Hindlimb muscle (tissue), 1 donor: Measurements from ENCODE around the gene SYTL1. TPM values are rescaled to one million over a fixed set of nuclear protein-coding genes. Genes with fewer than 3 reads are reported as not detected.

Source experiments
- DNase-seq: peaks from one replicate; pipeline ENCODE4 v3.0.0-alpha.2; 2013
- polyA plus RNA-seq: library from polyadenylated mRNA; unstranded; fragments of 120-200 nt; gene quantifications from one replicate; pipeline ENCODE4 v1.2.1, GENCODE V29; 2013; ENCODE audit not compliant: insufficient read length

The SYTL1 gene
- polyA plus RNA-seq, 1 donor, result 1.5 TPM

DNA sequence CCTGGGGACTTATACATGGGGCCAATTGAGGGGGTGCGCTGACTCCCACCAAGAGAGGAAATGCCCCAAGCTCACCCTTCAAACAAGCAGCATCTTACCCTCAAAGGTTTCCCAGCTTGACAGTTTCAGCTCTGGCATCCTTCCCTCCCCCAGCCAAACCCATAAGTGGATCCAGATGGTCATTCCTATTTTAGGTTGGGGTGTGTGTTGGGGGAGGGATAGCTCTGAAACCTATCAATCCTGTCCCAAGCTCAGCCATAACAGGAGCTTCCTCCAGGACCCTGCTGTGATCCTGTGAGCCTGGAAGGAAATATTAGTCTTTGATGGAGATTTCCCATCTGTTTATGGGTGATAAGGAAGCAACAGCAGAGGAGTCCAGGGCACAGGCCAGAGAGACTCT, 23.2 kb upstream of the SYTL1 start:
- DNase-seq, result no peak

DNA sequence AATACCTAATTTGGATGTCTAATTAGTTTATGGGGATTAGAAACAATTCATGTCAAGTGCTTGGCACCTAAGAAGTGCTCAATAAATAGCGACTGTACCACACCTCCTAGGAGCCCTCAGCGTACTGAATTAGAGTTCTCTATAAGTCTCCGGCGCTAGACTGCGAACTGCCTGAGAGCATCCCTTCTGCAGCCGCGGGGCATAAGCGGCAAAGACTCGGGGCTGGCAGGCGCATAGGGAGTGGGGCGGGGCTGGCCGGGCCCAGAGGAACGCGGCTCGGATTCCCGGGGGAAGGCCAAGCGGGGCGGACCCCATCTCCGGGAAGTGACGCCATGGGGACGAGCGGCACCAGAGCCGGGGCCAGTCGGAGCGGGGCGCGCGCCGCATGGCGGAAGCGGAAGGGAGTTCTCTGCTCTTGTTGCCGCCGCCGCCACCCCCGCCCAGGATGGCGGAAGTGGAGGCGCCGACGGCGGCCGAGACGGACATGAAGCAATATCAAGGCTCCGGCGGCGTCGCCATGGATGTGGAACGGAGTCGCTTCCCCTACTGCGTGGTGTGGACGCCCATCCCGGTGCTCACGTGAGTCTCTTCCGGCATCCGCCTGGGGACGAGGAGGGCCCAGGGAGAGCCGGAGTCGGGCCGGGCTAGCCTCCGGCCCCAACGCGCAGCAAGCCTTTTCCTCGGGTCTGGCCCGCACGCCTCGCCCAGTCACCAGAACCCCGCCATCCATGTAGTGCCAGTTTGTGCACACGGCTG, 19.8 kb upstream of the SYTL1 start, which contains the start of gene TMEM222:
TSS of gene TMEM222 (plus strand) at position 351 of the 756 bp plus-strand sequence. CDS start at position 386, 35 bp downstream.
- peak; percentile 97 for DNase-seq

DNA sequence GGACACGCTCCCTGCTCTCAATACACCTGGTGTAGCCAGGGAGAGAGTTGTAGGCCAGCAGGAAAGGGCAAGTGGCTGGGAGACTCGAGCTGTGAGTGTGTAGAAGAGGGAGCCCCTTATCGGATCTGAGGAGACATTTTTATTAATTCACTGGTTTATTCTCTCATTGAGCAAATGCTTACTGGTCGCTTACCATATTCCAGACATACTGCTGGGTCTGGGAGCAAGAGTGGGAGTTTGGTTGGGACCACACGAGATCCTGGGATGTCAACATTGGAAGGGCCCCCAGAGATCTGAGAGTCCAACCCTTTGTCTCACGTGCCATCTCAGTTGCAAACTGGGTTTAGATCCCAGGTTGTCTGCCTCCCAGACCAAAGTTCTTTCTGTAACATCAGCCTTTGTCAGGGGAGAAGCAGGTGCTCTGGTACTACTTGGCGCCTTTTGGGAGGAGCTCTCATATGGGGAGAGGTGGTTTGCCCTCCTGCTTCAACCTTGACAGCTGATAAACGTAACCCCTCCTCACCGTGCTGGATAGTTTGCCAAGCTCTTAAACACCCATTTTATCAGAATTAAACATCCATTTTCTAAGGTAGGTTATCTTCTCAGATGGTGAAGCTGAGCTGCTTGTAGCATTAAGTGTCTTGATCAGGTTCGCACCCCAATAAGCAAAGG, 19.1 kb upstream of the SYTL1 start:
- DNase-seq, result no peak

DNA sequence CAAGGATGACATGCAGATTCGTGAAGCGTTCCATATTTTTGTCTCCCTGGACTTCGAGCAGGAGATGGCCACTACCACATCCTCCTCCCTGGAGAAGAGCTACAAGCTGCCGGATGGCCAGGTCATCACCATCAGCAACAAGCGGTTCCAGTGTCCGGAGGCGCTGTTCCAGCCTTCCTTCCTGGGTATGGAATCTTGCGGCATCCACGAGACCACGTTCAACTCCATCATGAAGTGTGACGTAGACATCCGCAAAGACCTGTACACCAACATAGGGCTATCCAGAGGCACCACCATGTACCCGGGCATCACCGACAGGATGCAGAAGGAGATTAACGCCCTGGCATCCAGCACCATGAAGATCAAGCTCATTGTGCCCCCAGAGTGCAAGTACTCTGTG, 16.5 kb upstream of the SYTL1 start:
- no peak for DNase-seq

DNA sequence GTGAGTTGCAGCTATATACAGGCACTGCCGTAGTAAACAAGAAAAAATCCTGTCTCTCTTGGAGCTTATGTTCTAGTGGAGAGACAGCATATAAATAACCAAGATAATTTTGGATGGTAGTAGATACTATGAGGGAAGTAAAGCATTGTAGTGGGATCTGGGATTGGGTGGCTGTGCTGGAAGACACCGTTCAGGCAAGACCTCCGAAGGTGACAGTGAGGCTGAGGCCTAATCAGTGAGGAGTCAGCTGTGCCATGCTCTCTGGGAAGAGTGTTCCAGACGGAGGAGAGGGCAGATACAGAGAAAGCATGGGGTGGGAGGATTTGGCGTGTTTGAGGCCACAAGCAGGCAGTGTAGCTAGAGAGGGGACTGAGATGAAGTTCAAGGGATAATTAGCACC, 13.9 kb upstream of the SYTL1 start:
- DNase-seq, result no peak

DNA sequence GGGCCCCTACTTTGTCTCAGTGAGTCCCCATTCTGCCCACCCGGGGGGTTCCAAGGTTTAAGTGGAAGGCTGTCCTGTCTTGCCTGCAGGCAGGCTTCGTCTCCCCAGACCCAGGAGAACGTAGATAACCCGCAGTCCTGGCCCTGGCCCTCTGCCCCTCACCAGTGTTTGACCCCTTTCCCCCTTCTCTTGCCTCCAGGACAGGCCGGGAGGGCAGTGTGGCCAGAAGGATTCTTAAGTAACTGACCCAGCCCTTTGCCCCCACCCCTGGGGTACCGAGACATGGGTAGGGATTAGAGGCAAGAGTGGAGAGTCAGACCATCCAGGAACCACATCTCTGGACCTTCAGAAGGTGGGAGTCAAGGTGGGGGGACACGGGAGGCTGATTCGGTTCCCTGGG, 11.0 kb upstream of the SYTL1 start:
- no peak for DNase-seq

DNA sequence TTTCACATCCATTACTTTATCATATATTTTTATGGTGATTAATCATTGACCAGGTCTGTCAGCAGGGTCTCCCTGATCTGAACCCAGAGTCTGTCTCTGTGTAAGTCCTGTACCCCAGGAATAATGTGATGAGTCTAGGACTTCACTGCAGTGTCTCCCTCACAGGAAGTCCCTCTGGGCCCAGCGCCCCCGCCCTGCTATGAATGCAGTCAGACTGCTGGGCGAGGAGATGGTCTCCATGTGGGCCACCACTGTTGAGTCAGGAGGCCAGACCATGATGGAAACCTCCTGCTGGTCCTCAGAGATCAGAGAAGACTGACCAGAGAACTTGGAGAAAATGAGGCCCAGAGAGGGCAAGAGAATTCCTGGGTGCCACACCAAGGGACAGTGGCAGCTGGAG, 10.4 kb upstream of the SYTL1 start:
- DNase-seq, result no peak

DNA sequence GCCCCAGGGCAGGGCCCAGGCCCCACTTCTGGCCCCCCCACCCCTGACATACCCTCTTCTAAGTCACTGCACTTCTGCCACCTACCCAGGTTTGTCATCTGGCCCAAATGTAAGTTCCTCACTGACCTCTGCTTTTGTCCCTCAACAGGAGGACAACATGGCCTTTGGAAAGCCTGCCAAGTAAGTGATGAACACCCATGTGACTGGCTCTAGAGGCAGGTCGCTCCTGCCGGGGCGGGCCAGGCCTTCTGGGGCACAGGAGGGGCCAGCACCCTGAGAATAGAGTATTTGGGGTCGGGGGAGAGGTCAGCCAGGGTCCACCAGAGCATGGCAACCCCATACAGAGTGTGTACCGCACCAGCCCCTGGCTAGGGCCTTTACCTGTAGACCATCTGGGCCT, 9.9 kb upstream of the SYTL1 start:
- DNase-seq, result no peak

DNA sequence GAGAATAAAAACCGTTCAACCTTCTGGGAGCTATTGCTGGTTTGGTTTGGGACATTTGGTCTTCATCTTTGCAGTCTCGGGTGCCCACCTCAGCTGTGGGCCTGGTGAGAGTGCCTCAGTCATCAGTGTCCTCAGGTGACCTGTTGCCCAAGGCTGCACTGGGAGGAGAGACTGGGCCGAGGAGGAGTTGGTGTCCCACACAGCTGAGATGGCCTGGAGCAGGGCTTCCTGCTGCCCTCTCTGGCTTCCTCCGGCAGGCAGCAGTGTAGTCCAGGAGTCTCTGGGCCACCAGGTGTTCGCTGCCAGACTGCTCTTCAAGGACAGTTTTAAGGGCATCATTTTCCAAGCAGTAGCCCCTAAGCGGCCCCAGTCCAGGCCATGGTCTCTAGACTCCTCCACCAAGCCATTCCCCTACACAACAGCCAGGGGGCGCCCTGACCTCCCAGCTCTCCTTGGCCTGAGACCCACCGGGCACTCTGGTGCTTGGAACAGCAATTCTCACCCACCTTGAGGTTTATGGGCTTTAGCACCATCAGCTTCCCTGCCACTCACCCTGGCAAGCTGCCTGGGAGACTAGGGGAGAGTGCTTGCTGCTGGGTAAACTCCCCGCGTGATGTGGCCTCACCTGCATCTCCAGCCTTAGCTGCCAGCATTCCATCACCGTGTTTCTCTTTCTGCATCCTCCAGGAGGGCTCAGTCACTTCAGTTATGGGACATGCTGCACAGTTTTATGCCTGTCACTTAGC, 9.1 kb upstream of the SYTL1 start:
- no peak for DNase-seq

DNA sequence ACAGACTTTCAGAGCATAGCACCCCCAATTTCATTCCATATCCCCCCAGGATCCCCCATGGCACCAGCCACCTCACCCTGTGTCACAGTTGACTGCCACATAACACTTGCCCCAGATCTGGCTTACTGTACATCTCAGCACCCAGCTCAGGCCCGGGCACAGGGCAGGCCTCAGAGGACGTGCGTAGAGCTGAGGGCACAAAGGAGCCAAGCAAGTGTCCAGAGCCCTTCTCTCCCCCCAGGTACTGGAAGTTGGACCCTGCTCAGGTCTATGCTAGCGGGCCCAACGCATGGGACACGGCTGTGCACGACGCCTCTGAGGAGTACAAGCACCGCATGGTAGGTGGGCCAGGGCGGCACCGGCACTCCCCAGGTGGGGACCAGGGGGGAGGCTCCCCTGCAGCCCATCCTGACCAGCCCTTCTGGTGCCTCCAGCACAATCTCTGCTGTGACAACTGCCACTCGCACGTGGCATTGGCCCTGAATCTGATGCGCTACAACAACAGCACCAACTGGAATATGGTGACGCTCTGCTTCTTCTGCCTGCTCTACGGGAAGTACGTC, 8.0 kb upstream of the SYTL1 start:
- no peak for DNase-seq

DNA sequence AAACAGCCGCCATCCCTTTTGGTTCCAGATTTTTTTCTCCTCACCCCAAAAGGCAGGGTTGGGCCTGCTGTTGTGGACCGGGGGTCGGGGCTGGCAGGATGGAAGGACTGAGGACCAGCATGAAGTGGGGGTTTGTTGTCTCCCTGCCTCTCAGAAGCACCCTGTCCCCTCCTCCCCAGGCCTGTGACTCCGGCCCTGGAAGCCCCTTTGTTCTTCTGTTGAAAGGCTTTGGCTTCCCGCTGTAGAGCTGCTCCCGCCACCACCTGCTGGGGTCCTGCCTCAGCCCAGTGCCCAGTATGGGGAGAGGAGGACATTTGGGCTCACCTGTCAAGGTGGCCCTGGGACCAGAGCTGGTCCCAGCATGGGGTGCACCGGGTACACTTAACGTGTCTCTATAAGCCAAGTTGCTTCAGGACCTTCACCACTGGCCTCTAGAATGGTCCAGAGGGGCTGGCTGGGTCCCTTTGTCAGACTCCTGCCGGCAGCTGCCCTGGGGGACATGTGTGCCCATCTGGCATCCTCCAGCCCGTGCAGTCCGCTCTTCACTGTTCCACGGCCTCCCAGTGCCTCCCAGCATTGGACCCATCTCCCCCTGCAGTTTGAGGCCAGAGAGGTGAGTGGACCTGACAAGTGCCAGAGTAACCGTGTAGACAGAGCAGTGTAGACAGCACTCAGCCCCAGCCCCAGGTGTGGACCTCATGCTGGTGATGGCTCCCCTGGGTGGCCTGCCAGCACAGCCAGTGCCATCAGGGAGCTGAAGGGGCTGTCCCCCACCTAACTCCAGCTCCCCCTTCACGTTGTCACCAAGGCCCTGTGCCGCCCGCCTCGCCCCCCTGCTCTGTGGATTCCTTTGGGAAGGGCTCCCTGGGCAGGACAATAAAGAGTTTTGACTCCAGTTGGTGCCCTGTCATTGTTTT, 6.1 kb upstream of the SYTL1 start:
- DNase-seq, result no peak

DNA sequence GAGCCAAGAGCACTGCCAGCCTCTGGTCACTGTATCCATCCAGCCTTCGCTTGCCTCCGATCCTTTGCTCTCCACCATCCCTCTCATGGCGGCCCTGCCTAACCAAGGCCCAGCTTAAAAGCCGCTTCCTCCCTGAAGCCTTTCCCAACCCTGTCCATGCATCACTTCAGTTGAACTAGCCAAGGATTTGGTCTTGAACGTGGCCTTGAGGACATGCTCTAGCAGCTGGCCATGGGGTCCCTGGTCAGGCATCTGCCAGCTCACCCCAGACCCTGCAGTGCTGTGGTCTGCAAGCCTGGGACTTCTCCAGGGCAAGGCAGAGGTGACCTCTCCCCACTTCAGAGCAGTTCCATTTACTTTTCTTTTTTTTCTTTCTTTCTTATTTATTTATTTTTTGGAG, 5.1 kb upstream of the SYTL1 start:
- no peak for DNase-seq

DNA sequence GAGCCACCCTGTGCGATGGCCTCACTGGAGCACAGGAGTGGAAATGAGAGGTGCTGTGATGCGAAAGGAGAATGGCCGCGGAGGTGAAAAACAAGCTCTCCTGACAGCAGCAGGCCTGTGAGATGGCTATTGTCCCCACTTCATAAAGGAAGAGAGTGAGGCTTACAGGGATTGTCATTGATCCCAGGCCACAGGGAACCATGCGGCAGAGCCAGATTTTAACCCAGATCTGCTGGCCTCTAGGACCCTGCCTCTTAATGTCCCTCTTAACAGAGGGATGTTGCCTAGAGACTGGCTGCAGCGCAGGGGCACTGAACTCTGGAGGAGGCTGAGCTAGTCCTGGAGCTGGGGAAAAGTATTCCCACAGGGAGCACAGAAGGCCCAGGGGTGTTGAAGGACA, 3.1 kb upstream of the SYTL1 start:
- DNase-seq, result no peak

DNA sequence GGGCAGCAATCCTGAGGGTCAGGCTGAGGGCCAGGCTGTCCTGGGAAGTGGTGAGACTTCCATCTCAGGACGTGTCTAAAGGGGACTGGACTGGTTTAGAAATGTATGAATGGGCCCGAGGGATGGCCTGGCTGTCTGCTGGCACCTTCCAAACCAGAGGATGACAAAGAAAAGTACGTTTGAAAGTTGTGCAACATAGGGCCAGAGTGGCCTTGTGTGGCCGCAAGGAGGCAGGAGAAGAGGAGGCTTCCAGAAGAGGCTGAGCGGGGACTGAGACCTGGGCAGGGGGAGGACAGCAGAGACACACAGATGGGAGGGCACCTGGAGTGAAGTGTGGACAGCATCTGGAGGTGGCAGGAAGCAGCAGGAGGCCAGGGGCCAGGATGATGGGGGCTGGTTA, 2.6 kb upstream of the SYTL1 start:
- DNase-seq, result no peak

DNA sequence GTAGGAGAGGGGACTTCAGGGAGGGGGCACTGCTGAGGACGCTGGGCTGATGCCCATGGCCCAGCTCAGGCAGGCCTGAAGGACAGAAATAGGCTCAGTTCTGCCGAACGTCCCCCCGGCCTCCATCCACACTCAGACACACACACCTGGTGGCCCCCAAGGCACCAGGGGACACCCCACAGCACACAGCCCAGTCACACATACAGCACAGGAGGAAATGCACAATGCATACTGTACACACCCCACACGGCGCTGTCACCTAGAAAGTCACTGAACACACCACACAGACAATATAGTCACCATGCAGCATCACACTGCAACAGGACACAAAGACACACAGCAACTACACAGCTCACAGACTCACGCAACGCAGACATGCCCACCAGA, 562 bp downstream of the SYTL1 start:
- no peak for DNase-seq

DNA sequence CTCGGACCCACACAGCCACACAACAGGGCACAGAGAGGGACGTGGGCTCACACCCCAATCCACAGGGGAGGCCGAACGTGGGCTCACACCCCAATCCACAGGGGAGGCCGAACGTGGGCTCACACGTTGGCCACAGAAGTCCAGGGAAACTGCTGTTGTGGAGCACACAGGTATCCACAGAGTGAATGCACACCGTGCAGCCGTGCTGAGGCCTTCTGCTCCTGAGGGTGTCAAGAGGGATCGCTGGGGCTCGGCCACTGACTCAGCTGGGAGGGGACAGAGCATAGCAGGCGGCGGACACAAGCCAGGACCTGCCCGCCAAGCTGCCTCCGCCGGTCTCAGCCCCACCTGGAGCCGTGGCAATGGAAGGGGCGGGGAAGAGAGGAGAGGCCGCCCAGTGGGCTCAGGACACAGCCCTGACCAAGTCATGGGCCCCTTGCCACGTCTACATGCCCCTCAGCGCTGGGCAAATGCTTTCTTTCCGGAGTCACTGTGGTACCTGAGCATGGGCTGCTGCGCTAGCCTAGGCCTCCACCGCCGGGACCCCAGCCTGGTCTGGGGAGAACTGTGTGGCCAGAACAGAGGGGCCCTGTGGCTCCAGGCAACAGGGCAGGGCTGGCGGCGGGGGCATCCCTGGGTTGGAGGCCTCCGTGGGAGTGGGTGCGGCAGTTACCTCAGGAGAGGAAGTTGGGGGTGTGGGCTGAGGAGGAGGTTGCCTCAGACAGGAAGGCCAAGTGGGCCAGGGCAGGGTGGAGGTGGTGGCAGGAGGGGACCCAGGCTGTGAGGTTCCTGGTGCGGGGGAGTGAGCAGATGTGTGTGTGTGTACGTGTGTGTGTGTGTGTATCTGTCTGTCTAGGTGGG, 1.2 kb downstream of the SYTL1 start:
- DNase-seq, result no peak

DNA sequence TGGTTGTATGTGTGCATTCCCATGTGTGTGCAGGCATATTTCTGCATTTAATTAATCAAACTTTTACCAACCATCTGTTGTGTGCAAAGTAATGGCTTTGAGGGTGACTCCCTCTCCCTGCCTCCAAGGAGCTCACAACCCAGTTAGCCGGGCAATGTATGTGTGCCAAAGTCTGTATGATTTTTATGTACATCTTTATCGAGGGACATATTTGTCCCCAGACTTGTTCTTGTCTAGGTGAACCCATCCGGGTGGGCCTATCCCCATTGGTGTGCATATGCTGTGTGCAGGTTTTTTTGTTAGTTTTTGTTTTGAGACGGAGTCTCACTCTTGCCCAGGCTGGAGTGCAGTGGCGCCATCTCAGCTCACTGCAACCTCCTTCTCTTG, 1.8 kb downstream of the SYTL1 start:
- no peak for DNase-seq

DNA sequence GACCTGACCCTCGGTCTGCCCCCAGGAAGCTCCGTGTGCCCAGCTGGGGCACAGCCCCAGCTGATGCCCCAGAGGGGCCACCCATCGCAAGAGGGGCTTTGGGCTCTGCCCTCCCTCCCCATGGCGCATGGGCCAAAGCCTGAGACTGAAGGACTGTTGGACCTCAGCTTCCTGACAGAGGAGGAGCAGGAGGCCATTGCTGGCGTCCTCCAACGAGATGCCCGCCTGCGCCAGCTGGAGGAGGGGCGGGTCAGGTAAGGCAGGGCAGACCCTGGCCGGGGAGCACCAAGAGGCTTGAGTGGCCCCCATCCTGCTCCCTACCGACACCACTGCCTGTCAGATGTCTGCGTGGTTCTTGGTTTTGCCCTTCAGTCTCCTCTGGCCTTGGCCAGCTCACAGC, 3.5 kb downstream of the SYTL1 start:
- DNase-seq, result no peak

DNA sequence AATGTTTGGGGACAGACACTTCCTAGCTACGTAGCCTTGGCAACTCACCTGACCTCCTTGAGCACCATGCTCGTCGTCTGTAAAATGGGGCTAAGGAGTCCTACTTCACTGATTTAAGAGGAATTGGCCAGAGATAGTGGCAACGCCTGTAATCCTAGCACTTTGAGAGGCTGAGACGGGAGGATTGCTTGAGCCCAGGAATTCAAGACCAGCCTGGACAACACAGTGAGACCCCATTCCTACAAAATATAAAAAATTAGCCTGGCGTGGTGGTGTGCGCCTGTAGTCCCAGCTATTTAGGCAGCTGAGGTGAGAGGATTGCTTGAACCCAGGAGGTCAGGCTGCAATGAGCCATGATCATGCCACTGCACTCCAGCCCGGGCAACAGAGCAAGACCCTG, 4.5 kb downstream of the SYTL1 start:
- DNase-seq, result no peak

DNA sequence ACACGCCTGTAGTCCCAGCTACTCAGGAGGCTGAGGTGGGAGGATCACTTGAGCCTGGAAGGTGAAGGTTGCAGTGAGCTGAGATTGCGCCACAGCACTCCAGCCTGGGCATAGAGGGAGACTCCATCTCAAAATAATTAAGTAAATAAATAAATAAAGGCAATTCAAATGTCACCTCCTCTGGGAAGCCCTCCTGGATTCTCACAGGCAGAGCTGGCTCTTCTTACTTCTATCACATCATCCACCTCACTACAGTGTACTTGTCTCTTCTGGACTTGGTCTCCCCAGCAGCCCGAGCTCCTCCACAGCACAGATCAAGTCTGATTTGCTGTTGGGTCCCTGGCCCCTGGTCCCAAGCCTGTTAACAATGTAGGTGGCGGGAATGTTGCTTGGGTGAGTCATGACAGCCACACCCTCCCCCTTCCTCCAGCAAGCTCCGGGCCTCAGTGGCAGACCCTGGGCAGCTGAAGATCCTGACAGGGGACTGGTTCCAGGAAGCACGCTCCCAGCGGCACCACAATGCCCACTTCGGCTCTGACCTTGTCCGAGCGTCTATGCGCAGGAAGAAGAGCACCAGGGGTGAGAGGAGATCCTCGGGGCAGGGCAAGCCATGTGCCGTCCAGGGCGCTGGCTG, 5.3 kb downstream of the SYTL1 start:
- DNase-seq, result no peak
